T47D (cell line): Measurements from ENCODE around the gene TMEM175.

Source experiments
- DNase-seq, 2 experiments: peaks; one replicate each; pipeline versions ENCODE4 v3.0.0 to v3.0.0-alpha.2; 2011 to 2012; ENCODE audit warnings: low read depth in 1 of 2, low spot score in 1 of 2
- JUND ChIP-seq: IDR thresholded peaks from 2 replicates; pipeline ENCODE4 v1.6.1; 2012; ENCODE audit warnings: low read depth
- in situ Hi-C: cut with HindIII; loops from 2 replicates; pipeline ENCODE4 v1.10.0; 2016; ENCODE audit warnings: low sequenced_read_pairs, low pct_unique_long_range_greater_than_20kb

Gene TMEM175

GRCh38 chr4:903066-904046 is 28.9 kb upstream of the TMEM175 start:
- in situ Hi-C loops = no loop called here
- TF ChIP-seq JUND = no peak
- no peak for DNase-seq

- in situ Hi-C loops = no loop called here
- DNase-seq = no peak
- no peak for TF ChIP-seq JUND
Measured at GRCh38 chr4:905485-906338, 26.5 kb upstream of the TMEM175 start.

GRCh38 chr4:906339-907102 is 25.7 kb upstream of the TMEM175 start:
- no peak for DNase-seq
- TF ChIP-seq JUND = no peak
- in situ Hi-C loops = no loop called here

GRCh38 chr4:907103-907400 is 25.2 kb upstream of the TMEM175 start:
- no peak for DNase-seq
- no peak for TF ChIP-seq JUND
- in situ Hi-C loops = no loop called here

GRCh38 chr4:907691-908425 is 24.4 kb upstream of the TMEM175 start:
- in situ Hi-C loops = no loop called here
- DNase-seq = no peak
- no peak for TF ChIP-seq JUND

- DNase-seq = no peak
- TF ChIP-seq JUND = no peak
- in situ Hi-C loops = no loop called here
Measured at GRCh38 chr4:909131-909571, 23.1 kb upstream of the TMEM175 start.

GRCh38 chr4:909821-910220 is 22.4 kb upstream of the TMEM175 start:
- no peak for TF ChIP-seq JUND
- DNase-seq = no peak
- in situ Hi-C loops = no loop called here

- in situ Hi-C loops = no loop called here
- no peak for DNase-seq
- TF ChIP-seq JUND = no peak
Measured at GRCh38 chr4:910366-911091, 21.7 kb upstream of the TMEM175 start.

GRCh38 chr4:911221-911751 is 21.0 kb upstream of the TMEM175 start:
- no peak for DNase-seq
- no peak for TF ChIP-seq JUND
- in situ Hi-C loops = no loop called here

- in situ Hi-C loops = no loop called here
- DNase-seq = no peak
- no peak for TF ChIP-seq JUND
Measured at GRCh38 chr4:911871-912490, 20.3 kb upstream of the TMEM175 start.
